T-helper 1 cell (primary cell): ENCODE results near the gene ZDHHC4.
"Not testable (repeated sequence)": the region's sequence is repeated elsewhere in the genome, so short reads cannot be mapped to it uniquely, and the experiment has no call there.

Experiments
- DNase-seq, 5 donors: peaks; one replicate each; pipeline ENCODE4 v3.0.0-alpha.2; 2012 to 2020

The ZDHHC4 gene

DNA sequence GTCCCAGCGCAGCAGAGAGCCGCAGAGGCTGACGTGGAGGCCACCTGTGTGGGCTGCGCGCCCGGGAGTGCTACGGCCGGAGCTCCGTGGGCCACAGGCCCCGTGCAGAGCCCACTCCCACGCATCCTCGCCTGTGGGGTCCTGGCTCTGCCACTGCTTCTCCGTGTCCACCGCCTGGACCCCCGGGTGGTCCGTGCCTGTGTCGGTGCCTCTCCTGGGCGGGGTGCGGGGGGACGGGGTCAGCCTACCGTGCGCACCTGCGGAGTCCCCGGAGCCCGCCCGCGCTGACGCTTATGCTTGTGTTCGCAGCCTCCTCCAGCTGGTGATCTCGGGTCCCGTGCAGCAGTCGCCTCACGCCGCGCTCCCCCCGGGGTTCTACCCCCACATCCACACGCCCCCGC is 30.4 kb downstream of the ZDHHC4 start:
- no peak for DNase-seq

DNA sequence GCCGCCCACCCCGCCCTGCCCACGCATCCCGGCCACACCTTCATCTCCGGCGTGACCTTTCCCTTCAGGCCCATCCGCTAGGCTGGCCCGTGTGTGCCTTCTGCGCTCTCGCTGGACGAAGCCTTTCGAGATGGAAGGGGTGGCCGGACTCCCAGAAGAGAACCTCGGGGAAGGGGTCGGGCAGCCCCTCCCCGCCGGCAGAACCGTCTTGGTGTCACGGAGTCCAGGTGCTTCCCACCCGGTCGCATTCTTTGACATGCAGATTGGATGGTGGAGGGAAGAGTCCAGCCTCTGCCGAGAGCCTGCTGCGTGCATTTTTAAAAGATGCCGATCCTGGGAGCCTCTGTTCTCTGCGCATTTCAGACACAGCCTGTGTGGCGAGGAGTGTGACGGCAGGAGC is 30.8 kb downstream of the ZDHHC4 start:
- DNase-seq = no peak

DNA sequence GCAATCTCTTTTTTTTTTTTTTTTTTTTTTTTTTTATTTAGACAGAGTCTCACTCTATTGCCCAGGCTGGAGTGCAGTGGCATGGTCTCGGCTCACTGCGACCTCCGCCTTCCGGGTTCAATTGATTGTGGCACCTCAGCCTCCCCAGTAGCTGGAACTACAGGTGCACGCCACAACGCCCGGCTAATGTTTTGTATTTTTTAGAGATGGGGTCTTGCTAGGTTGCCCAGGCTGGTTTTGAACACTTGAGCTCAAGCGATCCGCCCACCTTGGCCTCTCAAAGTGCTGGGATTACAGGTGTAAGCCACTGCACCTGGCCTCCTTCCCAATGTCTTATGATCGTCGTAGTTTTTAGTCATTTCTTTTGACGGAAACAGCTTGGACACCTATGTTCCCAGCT is 31.5 kb downstream of the ZDHHC4 start:
- DNase-seq = no peak

DNA sequence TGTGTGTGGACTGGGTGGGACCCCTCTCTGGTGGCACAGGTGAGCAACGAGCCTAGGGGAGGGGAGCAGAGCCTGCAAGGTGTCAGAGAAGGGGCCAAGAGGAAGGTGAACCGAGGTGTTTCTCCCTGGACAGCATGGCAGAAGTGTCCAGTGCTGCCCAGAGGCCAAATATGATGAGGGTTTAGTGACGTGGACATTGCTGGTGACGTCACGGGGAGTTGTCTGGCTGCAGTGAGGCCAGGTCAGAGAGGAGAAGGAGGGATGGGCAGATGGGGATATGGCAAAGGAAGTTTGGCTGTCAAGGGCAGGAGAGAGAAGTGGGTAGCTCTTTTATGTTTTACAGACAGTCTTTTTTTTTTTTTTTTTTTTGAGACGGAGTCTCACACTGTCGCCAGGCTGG is 35.6 kb downstream of the ZDHHC4 start:
- DNase-seq = no peak

DNA sequence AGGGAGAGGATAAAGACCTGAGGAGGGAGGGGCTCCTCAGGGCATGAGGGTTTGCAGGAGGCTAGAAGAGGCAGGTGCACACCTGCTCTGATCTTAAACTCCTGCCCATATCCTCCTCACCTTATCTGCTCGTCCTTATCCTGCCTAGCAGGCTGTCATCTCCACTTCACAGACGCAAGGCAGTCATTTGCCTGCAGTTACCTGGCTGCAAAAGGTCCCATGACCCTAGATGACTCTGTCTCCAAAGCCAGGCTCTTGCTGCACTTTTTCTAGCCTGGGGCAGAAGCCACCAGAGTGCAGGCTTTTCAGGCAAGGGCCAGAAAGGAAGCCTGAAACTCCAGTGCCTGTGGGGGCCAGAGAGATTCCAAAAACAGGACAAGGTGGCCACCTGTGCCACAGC is 36.5 kb downstream of the ZDHHC4 start:
- no peak for DNase-seq

DNA sequence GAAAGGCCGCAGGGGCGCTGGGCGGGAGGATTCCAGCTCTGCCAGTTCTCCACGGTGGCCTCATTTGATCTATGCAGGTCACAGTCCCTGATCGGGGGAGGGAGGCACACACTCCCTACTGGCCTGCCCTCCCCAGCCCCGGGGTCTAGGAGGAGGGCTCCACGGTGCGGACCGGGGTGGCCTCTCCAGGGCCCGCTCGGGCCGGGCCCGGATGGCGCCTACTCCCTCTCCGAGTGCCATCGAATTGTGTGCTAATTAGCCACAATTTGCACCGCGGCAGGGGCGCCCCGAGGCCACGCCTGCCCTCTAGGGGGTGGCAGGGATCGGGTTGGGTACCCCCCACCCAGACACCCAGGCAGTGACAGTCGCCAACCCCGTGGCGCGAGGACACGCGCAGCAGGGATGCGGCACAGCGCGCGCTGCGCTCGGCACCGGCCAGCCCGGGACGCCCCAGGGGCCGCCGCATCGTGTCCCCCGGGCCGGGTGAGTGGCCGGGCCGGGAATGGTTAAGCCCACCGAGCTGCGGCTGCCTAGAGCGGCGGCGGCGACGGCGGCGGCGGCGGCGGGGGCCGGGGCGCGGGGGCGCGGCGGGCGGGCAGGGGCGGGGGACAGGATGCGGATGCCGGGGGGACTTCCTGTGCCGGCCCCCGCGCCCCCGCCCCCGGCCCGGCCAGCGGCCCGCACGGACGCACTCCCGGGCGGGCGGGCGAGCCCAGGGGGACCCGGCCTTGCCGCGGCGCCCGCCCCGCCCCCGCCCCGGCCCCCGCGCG is 37.9 kb downstream of the ZDHHC4 start, which contains the start of gene ZNF853:
TSS of gene ZNF853 (plus strand) at position 658 of the 770 bp plus-strand sequence. CDS start 565 bp downstream, outside the sequence.
- DNase-seq = no peak

DNA sequence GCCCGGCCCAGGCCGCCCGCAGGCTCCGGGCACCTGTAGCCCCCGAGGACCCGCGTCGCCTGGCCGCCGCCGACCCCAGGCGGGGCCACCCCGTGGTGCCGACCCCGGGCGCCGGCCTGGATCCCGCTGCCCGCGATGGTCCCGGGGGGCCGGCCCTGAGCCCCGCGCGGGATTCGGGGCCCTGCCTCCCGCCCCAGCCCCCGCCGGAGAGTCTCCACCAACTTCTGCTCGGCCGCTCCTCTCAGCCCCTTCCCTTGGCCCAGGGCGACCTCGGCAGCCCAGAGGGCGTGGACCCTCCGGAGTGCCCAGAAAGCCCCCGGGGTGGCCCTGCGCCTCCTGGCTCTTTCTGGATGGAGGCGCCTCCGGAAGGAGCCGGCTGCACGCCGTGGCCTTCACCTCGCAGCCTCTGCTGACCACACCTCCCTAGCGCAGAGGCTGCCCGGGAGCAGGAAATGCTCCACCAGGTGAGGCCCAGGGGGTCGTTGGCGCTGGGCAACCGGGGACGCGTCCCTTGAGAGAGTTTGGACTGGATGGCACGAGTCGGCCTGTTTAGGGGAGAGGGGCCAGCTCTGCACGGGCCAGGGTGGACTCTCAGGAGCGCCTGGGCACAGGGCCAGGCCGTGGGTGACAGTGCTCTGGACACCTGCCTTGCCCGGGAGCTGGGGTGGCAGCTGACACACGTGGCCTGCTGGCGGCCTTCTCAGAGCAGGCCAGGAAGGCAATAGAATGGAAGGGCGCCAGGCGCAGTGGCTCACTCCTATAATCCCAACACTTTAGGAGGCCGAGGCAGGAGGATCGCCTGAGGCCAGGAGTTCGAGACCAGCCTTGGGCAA is 38.7 kb downstream of the ZDHHC4 start:
- no peak for DNase-seq

DNA sequence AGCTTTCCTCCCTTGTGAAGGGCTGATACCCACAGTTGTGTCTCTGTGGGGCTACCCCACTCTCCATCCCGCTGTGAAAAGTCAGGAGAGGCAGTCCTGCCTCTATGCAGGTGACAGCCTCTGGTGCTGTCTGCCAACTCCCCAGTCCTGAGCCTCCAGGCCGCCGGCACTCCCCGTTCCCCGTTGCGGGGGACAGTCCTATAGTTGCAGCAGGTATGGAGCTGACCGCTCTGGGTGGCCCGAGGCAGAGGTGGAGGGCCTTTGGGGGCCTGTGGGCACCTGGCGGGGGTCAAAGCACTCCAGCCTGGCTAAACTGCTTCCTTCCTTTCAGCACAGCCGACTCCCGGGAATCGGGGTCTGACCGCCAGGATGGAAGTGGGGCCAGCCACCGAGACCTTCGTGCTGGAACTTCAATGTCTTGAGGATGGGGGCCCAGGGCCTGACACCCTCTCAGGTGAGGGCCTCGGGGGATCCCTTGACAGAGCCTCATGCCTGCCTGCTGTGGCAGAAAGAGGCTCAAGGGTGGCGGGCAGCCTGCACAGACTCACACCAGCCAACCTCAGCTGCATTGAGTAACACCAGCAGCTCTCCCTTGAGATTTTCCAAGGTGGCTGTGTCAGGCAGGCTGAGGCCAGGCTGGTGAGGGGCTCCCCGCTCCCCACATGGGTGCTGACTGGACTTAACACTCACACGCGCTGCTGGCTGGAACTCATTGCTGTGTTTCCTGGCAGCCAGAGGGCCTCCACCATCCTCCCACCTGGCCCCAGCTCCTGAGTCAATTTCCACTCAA is 39.8 kb downstream of the ZDHHC4 start:
- DNase-seq = no peak

DNA sequence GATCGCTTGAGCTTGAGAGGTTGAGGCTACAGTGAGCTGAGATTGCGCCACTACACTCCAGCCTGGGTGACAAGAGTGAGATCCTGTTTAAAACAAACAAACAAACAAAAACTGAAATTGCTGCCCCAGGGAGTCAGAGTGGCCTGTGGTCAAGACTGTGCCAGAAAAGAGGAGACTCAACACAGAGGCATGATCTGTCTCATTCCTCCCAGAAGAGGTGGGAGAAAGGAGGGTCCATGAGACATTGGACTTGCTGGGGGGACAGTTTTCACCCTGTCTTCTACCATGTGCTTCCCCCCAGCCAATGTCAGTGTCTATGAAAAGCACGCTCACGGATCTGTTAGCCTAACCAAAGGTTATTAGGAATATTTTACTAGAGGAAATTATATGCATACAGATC is 41.4 kb downstream of the ZDHHC4 start:
- no peak for DNase-seq

DNA sequence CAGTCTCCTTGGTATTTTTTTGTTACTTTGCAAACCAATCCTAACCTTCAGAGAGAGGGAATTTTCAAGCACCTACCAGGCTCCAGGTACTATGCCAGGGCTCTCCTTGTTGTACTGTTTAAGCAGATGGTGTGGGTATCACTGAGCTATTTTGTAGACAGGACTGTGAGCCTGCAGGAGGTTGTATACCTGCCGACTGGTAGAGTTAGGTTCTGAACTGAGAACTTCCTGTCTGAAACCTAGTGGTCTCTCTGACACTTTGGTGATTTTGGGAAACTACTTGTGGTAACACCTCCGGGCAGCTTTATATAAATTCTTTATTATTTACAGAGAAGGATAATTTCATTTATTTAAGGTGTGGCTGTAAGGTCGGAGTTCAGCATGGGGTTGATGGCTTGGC is 42.7 kb downstream of the ZDHHC4 start:
- DNase-seq = peak in 1 of 5 donors; percentile 21

DNA sequence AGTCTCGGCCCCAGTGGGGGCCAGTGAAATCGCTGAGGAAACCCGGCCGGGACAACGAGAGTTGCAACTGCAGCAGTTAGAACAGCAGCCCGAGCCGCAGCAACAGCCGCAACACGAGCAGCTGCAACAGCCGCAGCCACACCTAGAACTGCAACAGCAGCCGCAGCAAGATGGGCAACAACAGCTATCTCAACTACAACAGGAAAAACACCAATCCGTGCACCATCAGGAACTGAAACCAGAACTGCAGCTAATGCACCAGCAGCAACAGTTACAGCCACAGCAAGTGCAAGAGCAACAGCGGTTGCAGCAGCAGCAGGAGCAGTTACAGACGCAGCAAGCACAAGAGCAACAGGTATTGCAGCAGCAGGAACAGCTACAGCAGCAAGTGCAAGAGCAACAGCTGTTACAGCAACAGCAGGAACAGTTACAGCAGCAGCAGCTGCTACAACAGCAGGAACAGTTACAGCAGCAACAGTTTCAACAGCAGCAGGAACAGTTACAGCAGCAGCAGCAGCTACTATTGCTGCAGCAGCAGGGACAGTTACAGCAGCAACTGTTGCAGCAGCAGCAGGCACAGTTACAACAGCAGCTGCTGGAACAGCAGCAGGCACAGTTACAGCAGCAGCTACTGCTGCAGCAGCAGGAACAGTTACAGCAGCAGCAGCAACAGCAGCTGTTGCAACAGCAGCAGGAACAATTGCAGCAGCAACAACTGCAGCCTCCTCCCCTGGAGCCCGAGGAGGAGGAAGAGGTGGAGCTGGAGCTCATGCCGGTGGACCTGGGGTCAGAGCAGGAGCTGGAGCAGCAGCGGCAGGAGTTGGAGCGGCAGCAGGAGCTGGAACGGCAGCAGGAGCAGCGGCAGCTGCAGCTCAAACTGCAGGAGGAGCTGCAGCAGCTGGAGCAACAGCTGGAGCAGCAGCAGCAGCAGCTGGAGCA is 44.2 kb downstream of the ZDHHC4 start:
- DNase-seq = no peak

DNA sequence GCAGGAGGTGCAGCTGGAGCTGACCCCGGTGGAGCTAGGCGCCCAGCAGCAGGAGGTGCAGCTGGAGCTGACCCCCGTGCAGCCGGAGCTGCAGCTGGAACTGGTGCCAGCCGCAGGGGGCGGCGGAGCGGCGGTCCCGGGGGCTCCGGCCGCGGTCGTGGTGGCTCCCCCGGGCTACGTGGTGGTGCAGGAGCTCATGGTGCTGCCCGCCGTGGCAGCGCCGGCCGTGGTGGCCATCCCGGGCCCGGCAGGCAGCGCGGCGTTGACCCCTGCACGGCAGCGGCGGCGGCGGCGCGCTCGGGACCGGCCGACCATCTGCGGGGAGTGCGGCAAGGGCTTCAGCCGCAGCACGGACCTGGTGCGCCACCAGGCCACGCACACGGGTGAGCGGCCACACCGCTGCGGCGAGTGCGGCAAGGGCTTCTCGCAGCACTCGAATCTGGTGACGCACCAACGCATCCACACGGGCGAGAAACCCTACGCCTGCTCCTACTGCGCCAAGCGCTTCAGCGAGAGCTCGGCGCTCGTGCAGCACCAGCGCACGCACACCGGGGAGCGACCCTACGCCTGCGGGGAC is 45.0 kb downstream of the ZDHHC4 start:
- no peak for DNase-seq

DNA sequence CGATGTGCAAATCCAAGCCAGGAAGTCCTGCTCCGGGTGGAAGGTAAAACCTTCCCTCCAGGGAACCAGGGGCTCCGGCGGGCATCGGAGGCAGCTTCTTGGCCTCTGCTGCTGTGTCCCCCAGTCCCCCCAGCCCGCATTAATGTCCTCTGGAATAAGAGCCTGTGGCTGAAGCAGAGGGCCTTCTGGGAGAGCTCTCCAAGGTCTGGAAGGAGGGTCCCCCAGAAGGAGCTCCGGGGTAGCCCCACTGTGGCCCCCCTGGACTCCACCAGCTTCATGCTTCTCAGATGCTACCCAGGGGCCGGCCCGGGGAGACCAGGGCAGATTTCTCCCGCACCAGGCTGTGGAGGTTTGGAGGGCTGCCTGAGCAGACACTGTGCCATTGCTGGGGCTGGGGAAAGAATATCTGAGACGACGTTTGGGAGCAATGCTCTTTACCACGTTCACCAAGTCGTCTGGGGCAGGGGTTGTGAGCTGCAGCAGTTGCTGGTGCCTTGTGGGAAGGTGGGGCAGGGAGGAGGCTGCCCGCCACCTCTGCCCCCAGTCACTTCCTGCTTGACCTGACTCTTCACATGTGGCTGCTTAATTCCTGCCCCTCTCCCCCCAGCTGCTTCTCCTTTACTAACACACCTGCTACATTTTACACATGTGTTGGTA is 46.5 kb downstream of the ZDHHC4 start:
- DNase-seq = peak in 1 of 5 donors; percentile 15

DNA sequence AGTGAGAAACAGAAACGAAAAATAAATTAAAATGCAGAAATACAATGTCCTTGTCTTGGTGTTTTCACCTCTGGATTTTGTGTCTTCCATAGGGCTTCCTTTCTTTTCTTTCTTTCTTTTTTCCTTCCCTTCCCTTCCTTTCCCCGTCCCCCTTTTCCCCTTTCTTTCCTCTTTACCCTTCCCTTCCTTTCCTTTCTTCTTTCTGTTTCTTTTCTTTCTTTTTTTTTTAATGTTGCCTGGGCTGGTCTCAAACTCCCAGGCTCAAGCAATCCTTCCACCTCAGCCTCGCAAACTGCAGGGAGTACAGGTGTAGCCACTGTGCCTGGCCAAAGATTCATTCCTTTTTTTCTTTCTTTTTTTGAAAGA is 47.0 kb downstream of the ZDHHC4 start:
- DNase-seq = no peak

DNA sequence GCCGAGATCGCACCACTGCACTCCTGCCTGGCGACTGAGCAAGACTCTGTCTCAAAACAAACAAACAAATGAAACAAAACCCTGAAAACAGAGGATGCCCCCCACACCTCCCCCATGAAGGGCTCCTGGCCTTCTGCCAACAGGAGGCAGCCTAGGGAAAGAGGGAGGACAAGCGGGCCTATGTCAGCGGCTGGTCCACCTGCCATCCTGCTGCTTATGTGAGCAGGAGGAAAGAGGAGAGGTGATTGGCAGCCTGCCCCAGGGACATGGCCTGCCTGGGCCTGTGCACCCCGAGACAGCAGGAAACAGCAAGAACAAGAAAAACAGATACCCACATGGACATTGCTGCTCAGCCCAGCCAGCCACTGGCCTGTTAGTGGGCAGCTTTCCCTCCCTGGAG is 50.8 kb downstream of the ZDHHC4 start:
- no peak for DNase-seq

DNA sequence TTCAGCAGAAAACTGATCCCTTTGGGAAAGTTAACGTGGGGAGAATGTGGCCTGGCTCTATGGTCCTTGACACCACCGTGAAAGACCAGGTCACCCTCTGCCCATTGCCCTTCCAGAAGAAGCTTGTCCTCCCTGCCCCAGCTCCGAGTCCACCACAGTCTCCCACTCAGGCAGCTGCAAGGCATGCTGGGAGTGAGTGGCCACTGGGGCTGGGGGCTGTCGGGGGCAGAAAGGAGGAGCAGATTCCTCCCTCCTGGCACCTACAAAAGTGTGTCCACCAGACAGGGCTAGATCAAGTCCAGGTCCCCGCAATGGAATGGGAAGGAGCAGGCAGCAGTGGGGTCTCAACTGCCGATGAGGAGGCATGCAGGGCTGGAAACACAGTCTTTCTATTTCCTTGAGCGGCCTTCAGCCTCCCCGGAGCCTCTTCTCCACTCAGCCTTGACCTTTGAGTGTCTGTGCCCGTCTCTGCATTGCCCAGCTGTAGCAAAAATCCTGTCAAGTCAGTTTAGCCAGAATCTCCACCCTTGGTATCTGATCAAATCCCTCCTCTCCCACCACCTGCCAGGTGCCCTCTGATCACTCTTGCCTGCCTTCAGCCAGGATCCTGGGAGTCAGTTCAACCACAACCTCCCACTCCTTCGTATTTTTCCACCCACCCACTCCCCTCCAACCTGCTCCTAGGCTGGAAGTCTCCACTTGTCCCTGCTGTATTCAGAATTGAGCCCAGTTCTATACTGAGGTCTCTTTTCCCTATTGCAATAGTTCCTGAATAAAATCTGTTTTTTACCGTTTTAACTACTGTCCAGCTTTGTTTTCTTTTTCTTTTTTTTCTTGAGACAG is 53.0 kb downstream of the ZDHHC4 start:
- DNase-seq = no peak

DNA sequence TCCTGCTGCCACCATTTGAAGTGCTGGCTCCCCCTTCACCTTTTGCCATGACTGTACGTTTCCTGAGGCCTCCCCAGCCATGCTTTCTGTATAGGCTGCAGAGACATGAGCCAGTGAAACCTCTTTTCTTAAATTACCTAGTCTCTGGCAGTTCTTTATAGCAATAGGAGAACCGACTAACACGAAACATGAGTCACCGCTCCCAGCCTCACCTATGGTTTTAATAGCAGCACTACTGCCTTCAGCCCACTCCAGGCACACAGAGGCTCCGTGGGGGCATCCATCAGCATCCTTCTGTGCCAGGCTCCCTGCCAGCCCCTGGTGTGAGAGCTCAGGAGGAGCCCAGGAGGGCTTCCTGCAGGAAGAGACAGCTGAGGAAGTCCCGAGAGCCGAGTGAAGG is 54.4 kb downstream of the ZDHHC4 start:
- no peak for DNase-seq

DNA sequence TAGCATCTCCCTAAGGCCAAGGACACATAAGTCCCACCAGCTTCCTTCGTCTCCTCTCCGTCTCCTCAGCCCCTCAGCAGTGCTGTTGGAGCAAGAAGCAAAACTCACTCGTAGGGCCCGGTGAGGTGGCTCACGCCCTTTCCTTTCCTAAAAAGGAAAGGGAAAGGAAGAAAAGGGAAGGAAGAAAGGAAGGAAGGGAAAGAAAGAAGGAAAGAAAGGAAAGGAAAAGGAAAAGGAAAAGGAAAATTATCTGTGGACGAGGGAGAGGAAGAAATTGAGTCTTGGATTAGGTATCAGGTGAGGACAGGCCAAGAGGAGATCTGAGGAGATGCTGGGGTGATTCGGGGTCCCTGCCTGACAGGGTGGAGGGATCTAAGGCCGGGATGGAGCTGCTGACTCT is 56.8 kb downstream of the ZDHHC4 start:
- no peak for DNase-seq

DNA sequence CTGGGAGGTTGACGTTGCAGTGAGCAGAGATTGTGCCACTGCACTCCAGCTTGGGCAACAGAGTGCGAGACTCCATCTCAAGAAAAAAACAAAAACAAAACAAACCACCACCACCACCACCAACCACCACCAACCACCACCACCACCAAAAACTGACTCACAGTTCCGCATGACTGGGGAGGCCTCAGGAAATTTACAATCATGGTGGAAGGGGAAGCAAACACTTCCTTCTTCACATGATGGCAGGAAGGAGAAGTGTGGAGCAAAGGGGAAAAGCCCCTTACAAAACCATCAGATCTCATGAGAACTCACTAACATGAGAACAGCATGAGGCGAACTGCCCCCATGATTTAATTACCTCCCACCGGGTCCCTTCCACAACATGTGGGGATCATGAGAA is 57.7 kb downstream of the ZDHHC4 start:
- not testable (repeated sequence) for DNase-seq
